H9 (cell line): ENCODE measurements around the gene NTRK3. TPM values are rescaled to one million over a fixed set of nuclear protein-coding genes. Genes with fewer than 3 reads are reported as not detected.

ENCODE experiments used
- DNase-seq: peaks from one replicate; pipeline ENCODE4 v3.0.0-alpha.2; 2017
- H2AFZ ChIP-seq: one replicate; pipeline ENCODE4 v1.6.1; 2013; ENCODE audit warnings: mild to moderate bottlenecking, low read length, control low read depth, moderate library complexity
- H2AK5ac ChIP-seq: 2 replicates; pipeline ENCODE4 v1.6.1; 2013; ENCODE audit warnings: low read length, control low read depth, mixed read lengths; ENCODE audit not compliant: insufficient read length
- H2BK120ac ChIP-seq: one replicate; pipeline ENCODE4 v1.6.1; 2013; ENCODE audit warnings: low read depth, mild to moderate bottlenecking, low read length, control low read depth, inconsistent platforms; ENCODE audit not compliant: poor library complexity, severe bottlenecking
- H2BK12ac ChIP-seq: 2 replicates; pipeline ENCODE4 v1.6.1; 2013; ENCODE audit warnings: low read length, control low read depth, mixed read lengths, low read depth; ENCODE audit not compliant: insufficient read length
- H2BK15ac ChIP-seq: 2 replicates; pipeline ENCODE4 v1.6.1; 2013; ENCODE audit warnings: low read depth, low read length, control low read depth
- H2BK20ac ChIP-seq: one replicate; pipeline ENCODE4 v1.6.1; 2013; ENCODE audit warnings: low read depth, mild to moderate bottlenecking, low read length, control low read depth, inconsistent platforms; ENCODE audit not compliant: poor library complexity, severe bottlenecking
- H2BK5ac ChIP-seq: 2 replicates; pipeline ENCODE4 v1.6.1; 2013; ENCODE audit warnings: low read length, control low read depth, mixed read lengths; ENCODE audit not compliant: insufficient read length
- H3K14ac ChIP-seq: 2 replicates; pipeline ENCODE4 v1.6.1; 2013; ENCODE audit warnings: low read length, control low read depth; ENCODE audit not compliant: insufficient read depth
- H3K18ac ChIP-seq: 2 replicates; pipeline ENCODE4 v1.6.1; 2013; ENCODE audit warnings: low read depth, mild to moderate bottlenecking, mixed read lengths, low read length, control low read depth; ENCODE audit not compliant: insufficient read length
- H3K23ac ChIP-seq: 2 replicates; pipeline ENCODE4 v1.6.1; 2013; ENCODE audit warnings: low read length, control low read depth, mixed read lengths, low read depth; ENCODE audit not compliant: insufficient read length
- H3K23me2 ChIP-seq: 2 replicates; pipeline ENCODE4 v1.6.1; 2013; ENCODE audit warnings: low read depth, mild to moderate bottlenecking, mixed read lengths, low read length, control low read depth; ENCODE audit not compliant: insufficient read length, poor library complexity, severe bottlenecking
- H3K27ac ChIP-seq: 2 replicates; pipeline ENCODE4 v1.5.1; 2013; ENCODE audit warnings: low read length, control low read depth, mixed read lengths, low read depth; ENCODE audit not compliant: insufficient read length
- H3K27me3 ChIP-seq: 2 replicates; pipeline ENCODE4 v1.6.1; 2013; ENCODE audit warnings: low read length, control low read depth, inconsistent platforms; ENCODE audit not compliant: insufficient read depth
- H3K4ac ChIP-seq: 2 replicates; pipeline ENCODE4 v1.6.1; 2013; ENCODE audit warnings: low read depth, mild to moderate bottlenecking, control low read depth, inconsistent platforms, low read length, moderate library complexity
- H3K4me1 ChIP-seq: 2 replicates; pipeline ENCODE4 v1.6.1; 2013; ENCODE audit warnings: low read length, control low read depth, inconsistent platforms; ENCODE audit not compliant: insufficient read depth
- H3K4me2 ChIP-seq: 2 replicates; pipeline ENCODE4 v1.6.1; 2013; ENCODE audit warnings: low read length, control low read depth, mixed read lengths; ENCODE audit not compliant: insufficient read length, insufficient read depth
- H3K56ac ChIP-seq: 2 replicates; pipeline ENCODE4 v1.6.1; 2013; ENCODE audit warnings: low read depth, mild to moderate bottlenecking, mixed read lengths, low read length, control low read depth; ENCODE audit not compliant: insufficient read length
- H3K79me1 ChIP-seq: 2 replicates; pipeline ENCODE4 v1.6.1; 2013; ENCODE audit warnings: low read depth, mild to moderate bottlenecking, moderate library complexity, low read length, control low read depth, inconsistent platforms; ENCODE audit not compliant: insufficient read depth, poor library complexity, severe bottlenecking
- H3K79me2 ChIP-seq: 2 replicates; pipeline ENCODE4 v1.6.1; 2013; ENCODE audit warnings: low read length, control low read depth, inconsistent platforms; ENCODE audit not compliant: insufficient read depth
- H3K9ac ChIP-seq: 2 replicates; pipeline ENCODE4 v1.6.1; 2013; ENCODE audit warnings: low read length, control low read depth, mixed read lengths; ENCODE audit not compliant: insufficient read length; ENCODE audit errors: extremely low read depth
- H3K9me3 ChIP-seq: one replicate; pipeline ENCODE4 v1.6.1; 2013; ENCODE audit warnings: low read depth, low read length, inconsistent platforms; ENCODE audit not compliant: control insufficient read depth
- H3T11ph ChIP-seq: one replicate; pipeline ENCODE4 v1.6.1; 2013; ENCODE audit warnings: mild to moderate bottlenecking, low read length, control low read depth, inconsistent platforms
- H4K20me1 ChIP-seq: one replicate; pipeline ENCODE4 v1.6.1; 2013; ENCODE audit not compliant: control insufficient read depth, insufficient read length, insufficient read depth
- H4K5ac ChIP-seq: 2 replicates; pipeline ENCODE4 v1.6.1; 2013; ENCODE audit warnings: low read depth, mild to moderate bottlenecking, mixed read lengths, low read length, control low read depth; ENCODE audit not compliant: insufficient read length
- H4K8ac ChIP-seq: replicated peaks from 2 replicates; pipeline ENCODE4 v1.6.1; 2013; ENCODE audit warnings: low read length, control low read depth, mixed read lengths, low read depth; ENCODE audit not compliant: insufficient read length
- H4K91ac ChIP-seq: 2 replicates; pipeline ENCODE4 v1.6.1; 2013; ENCODE audit warnings: low read depth, mild to moderate bottlenecking, moderate library complexity, mixed read lengths, low read length, control low read depth; ENCODE audit not compliant: insufficient read length
- H3K27ac Mint-ChIP-seq, 3 experiments: 2 replicates in 2 of 3; 3 replicates in 1 of 3; pipeline ENCODE4 v1.8.0; 2020 to 2021; ENCODE audit warnings: mixed read lengths in 3 of 3, mild to moderate bottlenecking in 1 of 3, moderate library complexity in 1 of 3
- H3K27me3 Mint-ChIP-seq: 2 replicates; pipeline ENCODE4 v1.8.0; 2021; ENCODE audit warnings: low read depth, mild to moderate bottlenecking, moderate library complexity, mixed read lengths
- H3K36me3 Mint-ChIP-seq, 3 experiments: 2 replicates in 2 of 3; 3 replicates in 1 of 3; pipeline ENCODE4 v1.8.0; 2020 to 2021; ENCODE audit warnings: low read depth in 3 of 3, mixed read lengths in 3 of 3; ENCODE audit not compliant: insufficient read depth in 1 of 3
- H3K4me1 Mint-ChIP-seq, 2 experiments: 2 replicates each; pipeline ENCODE4 v1.8.0; 2020; ENCODE audit warnings: mixed read lengths in 2 of 2
- H3K4me3 Mint-ChIP-seq, 2 experiments: 2 replicates in 1 of 2; 3 replicates in 1 of 2; pipeline ENCODE4 v1.8.0; 2020 to 2021; ENCODE audit warnings: mild to moderate bottlenecking in 2 of 2, mixed read lengths in 2 of 2, moderate library complexity in 1 of 2
- H3K9me3 Mint-ChIP-seq, 2 experiments: 2 replicates in 1 of 2; 3 replicates in 1 of 2; pipeline ENCODE4 v1.8.0; 2020; ENCODE audit warnings: mild to moderate bottlenecking in 2 of 2, mixed read lengths in 2 of 2, moderate library complexity in 1 of 2
- CTCF ChIP-seq: fragments of 200-600 bp; sonication (generic); conservative IDR thresholded peaks from 3 replicates; pipeline ENCODE4 v1.8.0; 2021; ENCODE audit warnings: antibody characterized with exemption, mild to moderate bottlenecking
- WGBS: extraction: QIAGEN DNeasy Blood & Tissue Kit; methylation state at CpG from one replicate; pipeline ENCODE4 v1.1.7; 2013; ENCODE audit warnings: missing lambda C conversion rate, low lambda C conversion rate, mixed read lengths; ENCODE audit not compliant: insufficient read length; ENCODE audit errors: extremely low coverage; 5-methylcytosine and 5-hydroxymethylcytosine counted together
- total RNA-seq: library from RNA; stranded (reverse); gene quantifications from 2 replicates; pipeline ENCODE4 v1.2.1, GENCODE V29; 2021

The NTRK3 gene
- total RNA-seq, 1 experiment from 2014 or later, result 2.5 TPM

- Histone ChIP-seq H2AK5ac (no peak overlapping the region), H3K4me2 (no peak overlapping the region), H3K27ac (no peak overlapping the region), H3T11ph (no peak overlapping the region), H3K14ac (no peak overlapping the region), H3K18ac (no peak overlapping the region), H2AFZ (no peak overlapping the region), H4K20me1 (no peaks in the 10 kb centered on the region), H3K9me3 (no peaks in the 10 kb centered on the region), H3K23ac (no peak overlapping the region), H3K79me1 (no peaks in the 10 kb centered on the region), H2BK5ac (no peak overlapping the region), H4K5ac (no peak overlapping the region), H3K4ac (no peak overlapping the region), H3K9ac (no peak overlapping the region), H4K91ac (no peak overlapping the region), H2BK120ac (no peak overlapping the region), H3K23me2 (no peaks in the 10 kb centered on the region), H3K27me3 (no peaks in the 10 kb centered on the region), H3K79me2 (no peaks in the 10 kb centered on the region), H2BK15ac (no peak overlapping the region), H2BK20ac (no peak overlapping the region), H4K8ac (no peak overlapping the region), H3K4me1 (no peaks in the 10 kb centered on the region), H2BK12ac (no peak overlapping the region), H3K56ac (no peak overlapping the region)
- H3K27ac Mint-ChIP-seq, result no peak overlapping the region
- no peaks in the 10 kb centered on the region for H3K9me3 Mint-ChIP-seq
- H3K4me1 Mint-ChIP-seq, result peaks cover 2 to 6% of the 10 kb centered on the region in 2 experiments; a peak in 3 of 4 replicates
- WGBS, result no CpG with 5 or more reads among the region's 10 CpGs
- H3K4me3 Mint-ChIP-seq, result no peak overlapping the region
- DNase-seq, result no peak
- H3K27me3 Mint-ChIP-seq, result peaks cover 3% of the 10 kb centered on the region
- TF ChIP-seq CTCF, result no peak
- no peaks in the 10 kb centered on the region for H3K36me3 Mint-ChIP-seq
These were observed 195.1 kb downstream of the NTRK3 start for GRCh38 chr15:88061452-88061851.
